ENCODE measurements around the gene ZNF197.
"Not testable (repeated sequence)": the region's sequence is repeated elsewhere in the genome, so short reads cannot be mapped to it uniquely, and the experiment has no call there.

GRCh38 chr3:44578316-44578715, 46.5 kb upstream of the ZNF197 start:
- not testable (repeated sequence) for TF ChIP-seq CTCF (IDR thresholded peaks at IDR 0.05; ENCODE audit: extremely low read depth in 1 of 2, insufficient read depth in 1 of 2, low read depth in 1 of 2, low read length in 2 of 2); POLR2A (IDR thresholded peaks at IDR 0.05; ENCODE audit: low read depth, low read length); EZH2 (IDR thresholded peaks at IDR 0.05; ENCODE audit: borderline replicate concordance, low read depth, low read length, severe bottlenecking); JUN (IDR thresholded peaks at IDR 0.05; ENCODE audit: borderline replicate concordance, insufficient read depth, insufficient read length, low read depth); POLR2AphosphoS5 (IDR thresholded peaks at IDR 0.05; ENCODE audit: insufficient read depth, low read depth, low read length); MAX (IDR thresholded peaks at IDR 0.05; ENCODE audit: insufficient read depth, insufficient read length)

All from endothelial cell of umbilical vein (primary cell).